MM.1S (cell line): ENCODE results near the gene SAMD13.

ENCODE experiments used
- DNase-seq: peaks from one replicate; pipeline ENCODE4 v3.0.0-alpha.2; 2015
- H2AFZ ChIP-seq: fragments of 300-600 bp; sonication (generic); 2 replicates; pipeline ENCODE4 v1.6.0; 2016; ENCODE audit warnings: antibody characterized with exemption, low read length
- H3F3A ChIP-seq: fragments of 300-600 bp; sonication (generic); 2 replicates; pipeline ENCODE4 v1.6.1; 2016; ENCODE audit warnings: mild to moderate bottlenecking, antibody characterized with exemption, low read length, moderate library complexity, mixed read lengths; ENCODE audit not compliant: insufficient read depth
- H3K27ac ChIP-seq: fragments of 300-600 bp; sonication (generic); 2 replicates; pipeline ENCODE4 v1.5.1; 2016; ENCODE audit warnings: mild to moderate bottlenecking, low read length
- H3K27me3 ChIP-seq: fragments of 300-600 bp; sonication (generic); replicated peaks from 2 replicates; pipeline ENCODE4 v1.6.0; 2016; ENCODE audit warnings: low read length; ENCODE audit not compliant: insufficient read depth
- H3K36me3 ChIP-seq: fragments of 300-600 bp; sonication (generic); replicated peaks from 2 replicates; pipeline ENCODE4 v1.6.1; 2016; ENCODE audit warnings: mild to moderate bottlenecking, low read length, mixed read lengths; ENCODE audit not compliant: insufficient read depth
- H3K4me1 ChIP-seq: fragments of 300-600 bp; sonication (generic); 2 replicates; pipeline ENCODE4 v1.6.1; 2016; ENCODE audit warnings: low read length, mixed read lengths
- H3K4me2 ChIP-seq: fragments of 300-600 bp; sonication (generic); 2 replicates; pipeline ENCODE4 v1.6.0; 2016; ENCODE audit warnings: low read depth, low read length
- H3K4me3 ChIP-seq: fragments of 300-600 bp; sonication (generic); 2 replicates; pipeline ENCODE4 v1.5.1; 2016; ENCODE audit warnings: low read length, mixed read lengths
- H3K79me2 ChIP-seq: fragments of 300-600 bp; sonication (generic); 2 replicates; pipeline ENCODE4 v1.6.1; 2016; ENCODE audit warnings: mixed run types, low read length, mixed read lengths
- H3K9ac ChIP-seq: fragments of 300-600 bp; sonication (generic); 2 replicates; pipeline ENCODE4 v1.6.1; 2016; ENCODE audit warnings: low read length, mixed read lengths
- H3K9me2 ChIP-seq: fragments of 300-600 bp; sonication (generic); replicated peaks from 2 replicates; pipeline ENCODE4 v1.6.1; 2016; ENCODE audit warnings: mild to moderate bottlenecking, low read length, mixed read lengths; ENCODE audit not compliant: insufficient read depth
- H3K9me3 ChIP-seq: fragments of 300-600 bp; sonication (generic); replicated peaks from 2 replicates; pipeline ENCODE4 v1.6.1; 2016; ENCODE audit warnings: mild to moderate bottlenecking, low read length, mixed read lengths; ENCODE audit not compliant: insufficient read depth
- H4K20me1 ChIP-seq: fragments of 300-600 bp; sonication (generic); 2 replicates; pipeline ENCODE4 v1.6.1; 2016; ENCODE audit warnings: mild to moderate bottlenecking, low read length, moderate library complexity, mixed read lengths; ENCODE audit not compliant: insufficient read depth
- EZH2 ChIP-seq: fragments of 300-600 bp; sonication (generic); optimal IDR thresholded peaks from 2 replicates; pipeline ENCODE3; 2017; ENCODE audit warnings: low read depth, mild to moderate bottlenecking, antibody characterized with exemption, low read length, mixed read lengths
- EZH2phosphoT487 ChIP-seq: fragments of 300-600 bp; sonication (generic); IDR thresholded peaks from 2 replicates; pipeline ENCODE4 v1.6.1; 2018; ENCODE audit warnings: antibody characterized with exemption, low read length
- TF ChIP-seq, protein P1 (sequence below): fragments of 300-600 bp; sonication (generic); IDR thresholded peaks from 2 replicates; pipeline ENCODE4 v1.5.1; 2016; ENCODE audit warnings: antibody characterized with exemption, low read length, mixed read lengths

Gene SAMD13

DNA sequence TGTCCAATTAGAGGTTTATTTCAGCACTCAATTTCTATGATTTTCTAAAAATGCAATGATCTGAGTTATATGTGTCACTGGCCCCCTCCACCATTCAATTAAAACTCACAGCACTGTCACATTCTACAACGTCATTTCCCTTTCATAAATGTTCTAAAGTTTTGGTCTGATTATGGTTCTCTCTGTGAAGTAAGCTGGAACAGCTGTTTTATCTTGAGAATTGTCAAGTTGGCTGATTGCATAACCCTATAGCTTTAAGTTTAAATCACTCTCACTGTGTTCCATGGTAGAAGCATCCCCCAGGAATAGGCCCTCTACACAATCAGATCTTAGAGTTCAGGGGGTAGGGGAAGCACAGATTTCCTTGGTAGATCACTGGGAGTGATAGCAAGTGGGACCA, 55.4 kb downstream of the SAMD13 start:
- H3K9me2 ChIP-seq = no peaks in the 10 kb centered on the region
- no peak for TF ChIP-seq EZH2phosphoT487
- TF ChIP-seq, protein P1, sequence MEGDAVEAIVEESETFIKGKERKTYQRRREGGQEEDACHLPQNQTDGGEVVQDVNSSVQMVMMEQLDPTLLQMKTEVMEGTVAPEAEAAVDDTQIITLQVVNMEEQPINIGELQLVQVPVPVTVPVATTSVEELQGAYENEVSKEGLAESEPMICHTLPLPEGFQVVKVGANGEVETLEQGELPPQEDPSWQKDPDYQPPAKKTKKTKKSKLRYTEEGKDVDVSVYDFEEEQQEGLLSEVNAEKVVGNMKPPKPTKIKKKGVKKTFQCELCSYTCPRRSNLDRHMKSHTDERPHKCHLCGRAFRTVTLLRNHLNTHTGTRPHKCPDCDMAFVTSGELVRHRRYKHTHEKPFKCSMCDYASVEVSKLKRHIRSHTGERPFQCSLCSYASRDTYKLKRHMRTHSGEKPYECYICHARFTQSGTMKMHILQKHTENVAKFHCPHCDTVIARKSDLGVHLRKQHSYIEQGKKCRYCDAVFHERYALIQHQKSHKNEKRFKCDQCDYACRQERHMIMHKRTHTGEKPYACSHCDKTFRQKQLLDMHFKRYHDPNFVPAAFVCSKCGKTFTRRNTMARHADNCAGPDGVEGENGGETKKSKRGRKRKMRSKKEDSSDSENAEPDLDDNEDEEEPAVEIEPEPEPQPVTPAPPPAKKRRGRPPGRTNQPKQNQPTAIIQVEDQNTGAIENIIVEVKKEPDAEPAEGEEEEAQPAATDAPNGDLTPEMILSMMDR = no peak
- TF ChIP-seq EZH2 = no peak

DNA sequence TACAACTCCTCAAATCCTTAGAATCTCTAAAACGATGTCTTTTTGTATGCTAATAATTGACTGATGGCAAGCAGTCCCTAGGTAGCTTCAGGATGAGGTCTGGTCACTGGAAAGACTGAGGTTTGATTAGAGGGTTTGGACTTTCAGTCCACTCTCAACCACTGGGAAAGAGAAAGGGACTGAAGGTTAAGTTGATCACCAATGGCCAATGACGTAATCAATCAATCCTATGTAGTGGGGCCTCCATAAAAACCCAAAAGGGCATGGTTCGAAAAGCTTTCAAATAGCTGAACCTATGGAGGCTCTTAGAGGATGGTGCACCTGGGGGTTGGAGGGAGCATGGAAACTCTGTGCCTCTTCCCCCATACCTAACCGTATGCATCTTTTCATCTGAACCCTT, 57.2 kb downstream of the SAMD13 start:
- Histone ChIP-seq H3K79me2 (no peaks in the 10 kb centered on the region), H3K4me3 (no peak overlapping the region)
- TF ChIP-seq EZH2 = no peak
- no peak for TF ChIP-seq EZH2phosphoT487
- TF ChIP-seq, protein P1 = no peak

More for the DNA sequence above, 55.4 kb downstream of the SAMD13 start:
- H2AFZ ChIP-seq = no peak overlapping the region
- H3K27ac ChIP-seq = no peak overlapping the region
- no peaks in the 10 kb centered on the region for H3K36me3 ChIP-seq
- no peak for DNase-seq
- no peaks in the 10 kb centered on the region for H4K20me1 ChIP-seq
- no peaks in the 10 kb centered on the region for H3K79me2 ChIP-seq
- H3K4me3 ChIP-seq = no peak overlapping the region
- H3K27me3 ChIP-seq = no peaks in the 10 kb centered on the region
- H3F3A ChIP-seq = no peaks in the 10 kb centered on the region
- H3K9me3 ChIP-seq = no peaks in the 10 kb centered on the region
- no peak overlapping the region for H3K4me2 ChIP-seq
- H3K4me1 ChIP-seq = no peaks in the 10 kb centered on the region
- H3K9ac ChIP-seq = no peak overlapping the region

DNA sequence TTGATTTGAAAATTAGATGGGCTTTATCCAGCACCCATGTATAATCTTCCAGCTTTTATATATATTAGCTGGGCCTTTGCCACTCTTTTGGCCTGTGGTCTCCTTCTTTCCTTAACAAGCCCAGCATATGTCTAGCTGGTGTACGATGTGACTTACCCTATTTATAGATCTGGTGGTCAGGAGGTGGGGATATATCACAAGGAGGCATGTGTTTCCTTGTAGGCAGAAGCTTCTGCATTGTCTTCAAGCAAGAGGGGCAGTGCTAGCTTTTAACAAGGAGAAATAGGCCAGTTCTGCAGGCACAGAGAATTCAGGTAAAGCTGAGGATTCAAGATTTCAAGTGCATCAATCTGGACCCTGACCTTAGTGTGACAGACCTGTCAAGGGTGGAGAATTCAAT, 58.8 kb downstream of the SAMD13 start:
- Histone ChIP-seq H3F3A (no peaks in the 10 kb centered on the region), H3K36me3 (no peaks in the 10 kb centered on the region), H2AFZ (no peak overlapping the region), H3K9me2 (no peaks in the 10 kb centered on the region), H3K9ac (no peak overlapping the region), H4K20me1 (no peaks in the 10 kb centered on the region), H3K4me2 (no peak overlapping the region), H3K9me3 (no peaks in the 10 kb centered on the region), H3K4me3 (no peak overlapping the region), H3K4me1 (no peaks in the 10 kb centered on the region), H3K27me3 (no peaks in the 10 kb centered on the region), H3K27ac (no peak overlapping the region), H3K79me2 (no peaks in the 10 kb centered on the region)
- TF ChIP-seq EZH2 (no peak), EZH2phosphoT487 (no peak)
- TF ChIP-seq, protein P1 = no peak
- DNase-seq = no peak

More for the DNA sequence above, 57.2 kb downstream of the SAMD13 start:
- no peaks in the 10 kb centered on the region for H3K4me1 ChIP-seq
- no peak overlapping the region for H3K9ac ChIP-seq
- no peak overlapping the region for H2AFZ ChIP-seq
- no peak for DNase-seq
- no peaks in the 10 kb centered on the region for H3F3A ChIP-seq
- no peaks in the 10 kb centered on the region for H3K27me3 ChIP-seq
- no peak overlapping the region for H3K4me2 ChIP-seq
- no peaks in the 10 kb centered on the region for H3K36me3 ChIP-seq
- H4K20me1 ChIP-seq = no peaks in the 10 kb centered on the region
- no peak overlapping the region for H3K27ac ChIP-seq
- no peaks in the 10 kb centered on the region for H3K9me3 ChIP-seq
- H3K9me2 ChIP-seq = no peaks in the 10 kb centered on the region

DNA sequence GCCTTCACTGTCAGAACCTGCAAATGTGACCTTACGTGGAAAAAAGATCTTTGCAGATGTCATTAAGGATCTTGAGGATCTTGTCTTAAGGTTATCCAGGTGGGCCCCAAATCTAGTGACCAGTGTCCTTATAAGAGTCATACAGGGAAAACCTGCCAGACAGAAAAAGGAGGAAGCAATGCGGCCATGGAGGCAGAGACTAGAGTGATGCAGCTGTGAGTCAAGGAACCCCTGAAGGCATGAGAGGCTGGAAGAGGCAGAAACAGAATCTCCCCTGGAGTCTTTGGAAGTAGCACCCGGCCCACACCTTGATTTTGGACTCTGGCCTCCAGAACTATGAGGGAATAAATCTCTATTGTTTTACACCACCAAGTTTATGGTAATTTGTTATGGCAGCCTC, 60.3 kb downstream of the SAMD13 start:
- Histone ChIP-seq H4K20me1 (no peaks in the 10 kb centered on the region), H3K27me3 (no peaks in the 10 kb centered on the region), H3K4me1 (no peaks in the 10 kb centered on the region), H3K36me3 (no peaks in the 10 kb centered on the region), H3K9ac (no peak overlapping the region), H3F3A (no peaks in the 10 kb centered on the region), H3K27ac (no peak overlapping the region), H3K9me3 (no peaks in the 10 kb centered on the region), H3K4me2 (no peak overlapping the region), H3K9me2 (no peaks in the 10 kb centered on the region), H2AFZ (no peak overlapping the region), H3K79me2 (no peaks in the 10 kb centered on the region), H3K4me3 (no peak overlapping the region)
- TF ChIP-seq, protein P1 = no peak
- TF ChIP-seq EZH2 = no peak
- TF ChIP-seq EZH2phosphoT487 = no peak
- DNase-seq = no peak
